ENCODE results near the gene CAPZB. TPM values are rescaled to one million over a fixed set of nuclear protein-coding genes. Genes with fewer than 3 reads are reported as not detected.

The CAPZB gene
- total RNA-seq, 4 donors from 2014 or later, result 127 to 404 (median 136) TPM

- Histone ChIP-seq H3K4me1 (peaks cover 64 to 97% (median 74%) of the 10 kb centered on the region in 4 donors), H3K27ac (peak overlapping the region; percentile 80 to 93 (median 82)), H3K36me3 (no peaks in the 10 kb centered on the region), H3K27me3 (no peaks in the 10 kb centered on the region), H3K4me3 (no peak overlapping the region), H3K9me3 (no peaks in the 10 kb centered on the region)
- intact Hi-C loops (cut with DNase I; ENCODE audit: low total_unique reads), result loop anchor here (10.0 kb wide), 1 partner anchor 46 kb away; the partner anchor contains the start of gene CAPZB
- TF ChIP-seq POLR2A (IDR thresholded peaks at IDR 0.05) (no peak), CTCF (IDR thresholded peaks at IDR 0.05) (no peak), POLR2AphosphoS5 (IDR thresholded peaks at IDR 0.05) (no peak), EP300 (IDR thresholded peaks at IDR 0.05; ENCODE audit: low read depth) (no peak)
- no peak for DNase-seq
- 79 to 83% methylated on average over 1 to 19 of the region's 19 CpGs for WGBS, 2 donors (ENCODE audit: low coverage in 1 of 2)
- in situ Hi-C loops (cut with MboI; ENCODE audit: low pct_ligation_motif_present in 1 of 4, low pct_unique_long_range_greater_than_20kb in 1 of 4, low sequenced_read_pairs in 3 of 4), result no loop called here
Observed at GRCh38 chr1:19438516-19439195, 46.7 kb downstream of the CAPZB start.

DNA sequence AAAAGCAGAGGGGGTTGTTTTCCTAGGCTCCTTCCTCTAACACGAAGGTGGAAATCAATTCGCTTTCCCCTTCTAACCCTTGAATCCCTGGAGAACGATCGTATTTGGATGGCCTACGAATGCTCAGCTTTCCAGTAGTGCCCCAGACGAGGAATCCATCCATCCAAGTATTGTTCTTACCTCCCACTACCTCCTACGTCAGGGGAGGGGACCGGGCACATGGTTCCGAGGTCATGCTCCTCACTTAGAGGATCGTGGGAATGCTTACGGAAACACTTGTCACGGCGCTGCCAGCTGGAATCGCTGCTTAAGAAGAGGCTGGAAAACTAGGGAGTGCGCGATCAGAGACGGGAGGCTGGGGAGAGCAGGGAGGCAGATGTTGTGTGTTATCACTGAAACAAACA lies 47.4 kb downstream of the CAPZB start:
- peak; percentile 57 for DNase-seq
- in situ Hi-C loops (cut with MboI; ENCODE audit: low pct_ligation_motif_present in 1 of 4, low pct_unique_long_range_greater_than_20kb in 1 of 4, low sequenced_read_pairs in 3 of 4), result no loop called here
- H3K4me3 ChIP-seq, result no peak overlapping the region
- WGBS, 2 donors (ENCODE audit: low coverage in 1 of 2), result 80% methylated on average over 17 of the region's 17 CpGs; no CpG with 5 or more reads in 1 of the 2 donors
- intact Hi-C loops (cut with DNase I; ENCODE audit: low total_unique reads), result loop anchor here (10.0 kb wide), 1 partner anchor 47 kb away; the partner anchor contains the start of gene CAPZB
- H3K27me3 ChIP-seq, result no peaks in the 10 kb centered on the region
- H3K4me1 ChIP-seq, result peaks cover 68 to 96% (median 78%) of the 10 kb centered on the region in 4 donors
- H3K9me3 ChIP-seq, result no peaks in the 10 kb centered on the region
- TF ChIP-seq POLR2A (IDR thresholded peaks at IDR 0.05) (no peak), EP300 (IDR thresholded peaks at IDR 0.05; ENCODE audit: low read depth) (peak; percentile 59), POLR2AphosphoS5 (IDR thresholded peaks at IDR 0.05) (peak; percentile 69 to 79 (median 71))
- H3K27ac ChIP-seq, result peak overlapping the region; percentile 80 to 93 (median 82)
- H3K36me3 ChIP-seq, result no peaks in the 10 kb centered on the region

DNA sequence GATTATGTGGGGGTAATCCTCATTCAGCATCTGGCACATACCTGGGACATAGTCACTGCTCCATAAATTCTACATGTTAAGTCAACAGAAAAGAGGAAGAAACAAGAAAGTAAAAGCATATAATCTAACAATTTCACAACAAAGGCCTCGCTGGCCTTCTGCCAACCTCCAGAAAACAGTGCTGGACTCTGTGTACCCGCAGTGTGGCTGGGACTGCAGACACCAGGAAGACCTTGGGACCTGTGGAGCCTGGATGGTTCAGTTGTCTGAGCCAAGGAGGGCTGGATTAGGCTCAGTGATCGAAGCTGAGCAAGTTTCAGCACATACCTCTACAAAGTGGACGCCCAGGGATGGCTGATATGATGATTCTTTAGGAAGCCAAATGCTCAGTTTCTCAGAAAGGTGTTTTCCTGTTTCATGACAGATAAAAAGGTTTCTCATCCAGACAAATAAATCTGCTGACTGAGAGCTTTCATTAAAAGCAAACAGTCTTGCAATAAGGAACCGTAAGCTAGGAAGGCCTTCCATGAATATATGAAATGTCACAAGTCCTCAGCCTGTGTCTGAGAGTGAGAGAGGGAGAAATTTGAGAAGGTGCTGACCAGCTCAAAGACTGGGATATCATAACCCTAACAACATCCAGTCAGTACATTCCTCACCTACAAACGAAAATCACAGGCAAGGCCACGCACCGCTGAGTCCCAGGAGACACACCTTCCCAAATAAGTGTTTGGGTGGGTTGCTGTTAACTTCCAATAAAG lies 48.4 kb downstream of the CAPZB start:
- 34 to 40% methylated on average over 2 to 8 of the region's 8 CpGs for WGBS, 2 donors (ENCODE audit: low coverage in 1 of 2)
- Histone ChIP-seq H3K27me3 (no peaks in the 10 kb centered on the region), H3K9me3 (no peaks in the 10 kb centered on the region), H3K36me3 (no peaks in the 10 kb centered on the region), H3K4me1 (peaks cover 74 to 95% (median 81%) of the 10 kb centered on the region in 4 donors), H3K27ac (peak overlapping the region; percentile 80 to 93 (median 82)), H3K4me3 (no peak overlapping the region)
- DNase-seq, result peak; percentile 86
- intact Hi-C loops (cut with DNase I; ENCODE audit: low total_unique reads), result loop anchor here (10.0 kb wide), 1 partner anchor 48 kb away; the partner anchor contains the start of gene CAPZB
- TF ChIP-seq POLR2A (IDR thresholded peaks at IDR 0.05) (no peak), EP300 (IDR thresholded peaks at IDR 0.05; ENCODE audit: low read depth) (peak; percentile 42), POLR2AphosphoS5 (IDR thresholded peaks at IDR 0.05) (peak; percentile 29 to 70 (median 60)), CTCF (IDR thresholded peaks at IDR 0.05) (no peak)
- in situ Hi-C loops (cut with MboI; ENCODE audit: low pct_ligation_motif_present in 1 of 4, low pct_unique_long_range_greater_than_20kb in 1 of 4, low sequenced_read_pairs in 3 of 4), result no loop called here

GRCh38 chr1:19435851-19436455 lies 49.4 kb downstream of the CAPZB start:
- no peak for TF ChIP-seq POLR2A (IDR thresholded peaks at IDR 0.05)
- TF ChIP-seq CTCF (IDR thresholded peaks at IDR 0.05), result no peak
- TF ChIP-seq EP300 (IDR thresholded peaks at IDR 0.05; ENCODE audit: low read depth), result no peak
- peak in 1 of 3 donors; percentile 27 for TF ChIP-seq POLR2AphosphoS5 (IDR thresholded peaks at IDR 0.05)
- no peak overlapping the region for H3K4me3 ChIP-seq
- 71 to 83% methylated on average over 7 to 13 of the region's 13 CpGs for WGBS, 2 donors (ENCODE audit: low coverage in 1 of 2)
- peaks cover 67 to 91% (median 80%) of the 10 kb centered on the region in 4 donors for H3K4me1 ChIP-seq
- intact Hi-C loops (cut with DNase I; ENCODE audit: low total_unique reads) (loop anchor here (10.0 kb wide), 1 partner anchor 49 kb away; the partner anchor contains the start of gene CAPZB), in situ Hi-C loops (cut with MboI; ENCODE audit: low pct_ligation_motif_present in 1 of 4, low pct_unique_long_range_greater_than_20kb in 1 of 4, low sequenced_read_pairs in 3 of 4) (no loop called here)
- H3K27ac ChIP-seq, result peak overlapping the region; percentile 80 to 93 (median 82)
- DNase-seq, result no peak
- H3K27me3 ChIP-seq, result no peaks in the 10 kb centered on the region
- H3K9me3 ChIP-seq, result no peaks in the 10 kb centered on the region
- H3K36me3 ChIP-seq, result no peaks in the 10 kb centered on the region

Measured in transverse colon (tissue), 4 donors.